ENCODE data around the gene SLC25A45.

DNA sequence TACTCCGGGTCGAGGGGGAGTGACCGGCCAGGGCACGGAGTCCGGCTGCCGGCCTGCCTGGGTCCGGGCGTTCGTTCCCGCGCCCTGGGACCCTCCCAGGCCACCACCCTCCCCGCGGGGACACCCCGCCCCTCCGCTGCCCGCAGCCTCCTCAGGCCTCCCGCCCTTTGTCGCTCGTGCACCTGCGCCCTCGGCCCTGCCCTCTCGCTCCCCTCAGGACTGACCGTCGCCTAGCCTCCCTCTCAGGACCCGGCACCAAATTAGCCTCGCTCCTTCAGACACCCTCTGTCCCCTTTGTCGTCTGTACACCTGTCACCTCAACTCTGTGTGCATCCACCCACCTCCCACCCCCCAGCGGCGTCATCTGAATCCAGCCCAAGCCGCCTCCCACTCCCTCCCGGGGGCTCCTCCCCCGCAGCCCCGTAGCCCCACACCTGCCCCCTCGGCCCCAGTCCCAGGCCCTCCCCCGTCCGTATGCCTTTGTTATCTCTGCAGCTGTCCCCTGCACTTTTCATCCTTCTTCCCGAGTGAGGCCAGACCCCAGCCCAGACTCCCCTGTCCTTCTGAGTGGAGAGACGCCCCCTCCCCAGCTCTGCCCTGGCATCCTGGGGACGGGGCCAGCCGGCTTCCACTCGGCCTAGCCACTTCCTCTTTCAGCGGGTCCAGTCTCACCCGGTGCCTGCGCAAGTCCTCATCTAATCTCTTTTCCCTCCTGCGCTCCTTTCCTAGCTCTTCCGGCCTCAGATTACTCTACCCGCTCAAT lies 27.3 kb downstream of the SLC25A45 start:
- TF ChIP-seq POLR2A (IDR thresholded peaks at IDR 0.05) = no peak
- TF ChIP-seq, protein P1, sequence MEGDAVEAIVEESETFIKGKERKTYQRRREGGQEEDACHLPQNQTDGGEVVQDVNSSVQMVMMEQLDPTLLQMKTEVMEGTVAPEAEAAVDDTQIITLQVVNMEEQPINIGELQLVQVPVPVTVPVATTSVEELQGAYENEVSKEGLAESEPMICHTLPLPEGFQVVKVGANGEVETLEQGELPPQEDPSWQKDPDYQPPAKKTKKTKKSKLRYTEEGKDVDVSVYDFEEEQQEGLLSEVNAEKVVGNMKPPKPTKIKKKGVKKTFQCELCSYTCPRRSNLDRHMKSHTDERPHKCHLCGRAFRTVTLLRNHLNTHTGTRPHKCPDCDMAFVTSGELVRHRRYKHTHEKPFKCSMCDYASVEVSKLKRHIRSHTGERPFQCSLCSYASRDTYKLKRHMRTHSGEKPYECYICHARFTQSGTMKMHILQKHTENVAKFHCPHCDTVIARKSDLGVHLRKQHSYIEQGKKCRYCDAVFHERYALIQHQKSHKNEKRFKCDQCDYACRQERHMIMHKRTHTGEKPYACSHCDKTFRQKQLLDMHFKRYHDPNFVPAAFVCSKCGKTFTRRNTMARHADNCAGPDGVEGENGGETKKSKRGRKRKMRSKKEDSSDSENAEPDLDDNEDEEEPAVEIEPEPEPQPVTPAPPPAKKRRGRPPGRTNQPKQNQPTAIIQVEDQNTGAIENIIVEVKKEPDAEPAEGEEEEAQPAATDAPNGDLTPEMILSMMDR (IDR thresholded peaks at IDR 0.05) = no peak
